Ovary (tissue), 9 donors: ENCODE results near the gene CDIP1. TPM values are rescaled to one million over a fixed set of nuclear protein-coding genes. Genes with fewer than 3 reads are reported as not detected.

Source experiments
- DNase-seq, 5 donors: peaks; one replicate each; pipeline ENCODE4 v3.0.0-alpha.2; 2019 to 2020
- H3K27ac ChIP-seq, 2 donors: fragments of 200-600 bp; one replicate each; pipeline versions ENCODE4 v1.5.1 to v1.8.0; 2019 to 2022
- H3K27me3 ChIP-seq: fragments of 200-600 bp; one replicate; pipeline ENCODE4 v1.8.0; 2022
- H3K36me3 ChIP-seq: fragments of 200-600 bp; sonication (generic); one replicate; pipeline ENCODE4 v1.5.1; 2019
- H3K4me1 ChIP-seq: one replicate; pipeline ENCODE4 v1.8.1; 2013; ENCODE audit warnings: mild to moderate bottlenecking, moderate library complexity; ENCODE audit not compliant: insufficient read depth
- H3K4me3 ChIP-seq: fragments of 200-600 bp; sonication (generic); one replicate; pipeline ENCODE4 v1.5.1; 2017
- H3K9me3 ChIP-seq, 2 donors: fragments of 200-600 bp in 1 of 2; sonication (generic) in 1 of 2; one replicate each; pipeline versions ENCODE4 v1.5.1 to v1.8.1; 2013 to 2019; ENCODE audit warnings: mild to moderate bottlenecking in 1 of 2, moderate library complexity in 1 of 2
- EP300 ChIP-seq: sonication (generic); formaldehyde crosslinking; IDR thresholded peaks from one replicate; pipeline ENCODE4 v1.6.1; 2017; ENCODE audit warnings: antibody characterized with exemption
- POLR2A ChIP-seq: fragments of 450-650 bp; IDR thresholded peaks from one replicate; pipeline ENCODE4 v1.6.1; 2017; ENCODE audit warnings: antibody characterized with exemption, mild to moderate bottlenecking, moderate library complexity
- WGBS, 3 donors: extraction: QIAGEN DNeasy Blood & Tissue Kit in 1 of 3; methylation state at CpG; one replicate each; pipeline versions ENCODE4 v1.1.5 to v1.1.7; 2013 to 2017; 5-methylcytosine and 5-hydroxymethylcytosine counted together
- intact Hi-C, 4 donors: fragments of 100-400 bp; cut with DNase I; formaldehyde crosslinking; loops; one replicate each; pipeline versions ENCODE4 v1.11.0 to v1.15.1; 2022 to 2023
- polyA plus RNA-seq, 2 donors: library from polyadenylated mRNA; stranded (reverse); fragments of 200-250 nt in 1 of 2; fragments of 350-450 nt in 1 of 2; fragmentation: Illumina TruSeq in 1 of 2; extraction: RNeasy Lipid Tissue Mini Kit (QIAGEN cat#74804) in 1 of 2; gene quantifications; one replicate each; pipeline ENCODE4 v1.2.3, GENCODE V29; 2013 to 2014
- total RNA-seq, 7 donors: library from RNA; depleted of rRNA in 2 of 7; stranded (reverse); fragments of >200 nt in 2 of 7; fragmentation: NEBNext Ultra II Directional in 3 of 7; extraction: Animal tissue kit (Norgen Biotek cat#: 25700) in 3 of 7; gene quantifications; one replicate each; pipeline versions ENCODE4 v1.1.0 to v1.2.4, GENCODE V29; 2016 to 2023
- TF ChIP-seq, protein P1 (sequence below), 3 donors: fragments of 450-650 bp in 2 of 3; fragments of 200-600 bp in 1 of 3; IDR thresholded peaks; one replicate each; pipeline versions ENCODE4 v1.5.1 to v1.8.0; 2016 to 2022; ENCODE audit warnings: antibody characterized with exemption in 3 of 3, mild to moderate bottlenecking in 1 of 3
- donor health status: DM: no; HTN: no; CAD: no; lungs with moderate emphysema.
- donor health status: DM: no; HTN: no; CAD: no.
- donor health status: Bipolar disorder and iron deficiency.
- donor health status: DM: yes; HTN: yes; CAD: no.
- donor health status: DM: no; HTN: no; CAD: no.
- donor health status: DM: yes; HTN: yes; CAD: no.

Gene CDIP1
- total and polyA plus RNA-seq, 9 donors = 14.6 to 55.1 (median 32.6) TPM

DNA sequence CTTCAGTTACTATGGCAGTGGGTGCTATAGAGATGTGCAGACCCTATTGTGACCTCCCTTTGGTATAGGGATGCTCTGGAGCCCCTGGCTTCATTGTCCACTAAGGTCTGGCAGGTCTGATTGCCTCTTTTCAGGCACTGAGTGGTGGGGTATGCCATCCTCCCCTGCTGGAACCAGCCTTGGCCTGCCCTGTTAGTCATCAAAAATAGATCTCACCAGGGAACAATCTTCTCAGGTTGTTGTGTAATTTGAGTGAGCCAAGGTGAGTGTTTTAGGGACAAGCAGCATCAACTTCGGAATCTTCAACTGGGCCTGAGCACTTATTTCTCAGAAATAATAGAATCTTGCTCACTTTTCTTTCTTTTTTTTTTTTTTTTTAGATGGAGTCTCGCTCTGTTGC is 42.8 kb downstream of the CDIP1 start:
- intact Hi-C loops = no loop called here
- 96 to 100% (median 96%) methylated on average over 2 of the region's 2 CpGs for WGBS, 3 donors
- TF ChIP-seq POLR2A = no peak
- TF ChIP-seq, protein P1, sequence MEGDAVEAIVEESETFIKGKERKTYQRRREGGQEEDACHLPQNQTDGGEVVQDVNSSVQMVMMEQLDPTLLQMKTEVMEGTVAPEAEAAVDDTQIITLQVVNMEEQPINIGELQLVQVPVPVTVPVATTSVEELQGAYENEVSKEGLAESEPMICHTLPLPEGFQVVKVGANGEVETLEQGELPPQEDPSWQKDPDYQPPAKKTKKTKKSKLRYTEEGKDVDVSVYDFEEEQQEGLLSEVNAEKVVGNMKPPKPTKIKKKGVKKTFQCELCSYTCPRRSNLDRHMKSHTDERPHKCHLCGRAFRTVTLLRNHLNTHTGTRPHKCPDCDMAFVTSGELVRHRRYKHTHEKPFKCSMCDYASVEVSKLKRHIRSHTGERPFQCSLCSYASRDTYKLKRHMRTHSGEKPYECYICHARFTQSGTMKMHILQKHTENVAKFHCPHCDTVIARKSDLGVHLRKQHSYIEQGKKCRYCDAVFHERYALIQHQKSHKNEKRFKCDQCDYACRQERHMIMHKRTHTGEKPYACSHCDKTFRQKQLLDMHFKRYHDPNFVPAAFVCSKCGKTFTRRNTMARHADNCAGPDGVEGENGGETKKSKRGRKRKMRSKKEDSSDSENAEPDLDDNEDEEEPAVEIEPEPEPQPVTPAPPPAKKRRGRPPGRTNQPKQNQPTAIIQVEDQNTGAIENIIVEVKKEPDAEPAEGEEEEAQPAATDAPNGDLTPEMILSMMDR (IDR thresholded peaks at IDR 0.05) = no peak
- TF ChIP-seq EP300 = no peak
- Histone ChIP-seq H3K27ac (no peak overlapping the region), H3K9me3 (no peaks in the 10 kb centered on the region), H3K36me3 (no peaks in the 10 kb centered on the region), H3K4me3 (no peak overlapping the region), H3K27me3 (no peaks in the 10 kb centered on the region), H3K4me1 (peaks cover 6% of the 10 kb centered on the region)
- no peak for DNase-seq

GRCh38 chr16:4494746-4495490 is 43.7 kb downstream of the CDIP1 start:
- H3K4me1 ChIP-seq = no peaks in the 10 kb centered on the region
- H3K27me3 ChIP-seq = no peaks in the 10 kb centered on the region
- intact Hi-C loops = no loop called here
- WGBS, 3 donors = 79 to 84% (median 84%) methylated on average over 6 of the region's 6 CpGs
- no peak overlapping the region for H3K27ac ChIP-seq
- H3K9me3 ChIP-seq = no peaks in the 10 kb centered on the region
- no peak overlapping the region for H3K4me3 ChIP-seq
- TF ChIP-seq, protein P1 (IDR thresholded peaks at IDR 0.05) = no peak
- TF ChIP-seq POLR2A = no peak
- no peak for TF ChIP-seq EP300
- no peak for DNase-seq
- H3K36me3 ChIP-seq = no peaks in the 10 kb centered on the region

DNA sequence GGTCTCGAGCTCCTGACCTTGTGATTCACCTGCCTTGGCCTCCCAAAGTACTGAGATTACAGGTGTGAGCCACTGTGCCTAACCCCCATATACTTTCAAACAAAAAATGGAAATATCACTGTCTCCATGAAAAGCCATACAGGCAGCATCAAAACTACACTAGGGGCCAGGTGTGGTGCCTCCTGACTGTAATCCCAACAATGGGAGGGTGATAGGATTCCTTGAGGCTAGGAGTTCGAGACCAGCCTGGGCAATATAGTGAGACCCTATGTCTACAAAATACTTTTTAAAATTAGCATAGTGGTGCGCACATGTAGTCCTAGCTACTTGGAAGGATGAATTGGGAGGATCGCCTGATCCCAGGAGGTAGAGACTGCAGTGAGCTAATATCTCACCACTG is 46.7 kb downstream of the CDIP1 start:
- Histone ChIP-seq H3K9me3 (no peaks in the 10 kb centered on the region), H3K27ac (no peak overlapping the region), H3K4me3 (no peak overlapping the region), H3K4me1 (no peaks in the 10 kb centered on the region), H3K27me3 (no peaks in the 10 kb centered on the region), H3K36me3 (no peaks in the 10 kb centered on the region)
- intact Hi-C loops = no loop called here
- no peak for TF ChIP-seq EP300
- no peak for TF ChIP-seq POLR2A
- TF ChIP-seq, protein P1 (IDR thresholded peaks at IDR 0.05) = no peak
- no peak for DNase-seq
- WGBS, 3 donors = 95 to 100% (median 98%) methylated on average over 4 of the region's 4 CpGs

DNA sequence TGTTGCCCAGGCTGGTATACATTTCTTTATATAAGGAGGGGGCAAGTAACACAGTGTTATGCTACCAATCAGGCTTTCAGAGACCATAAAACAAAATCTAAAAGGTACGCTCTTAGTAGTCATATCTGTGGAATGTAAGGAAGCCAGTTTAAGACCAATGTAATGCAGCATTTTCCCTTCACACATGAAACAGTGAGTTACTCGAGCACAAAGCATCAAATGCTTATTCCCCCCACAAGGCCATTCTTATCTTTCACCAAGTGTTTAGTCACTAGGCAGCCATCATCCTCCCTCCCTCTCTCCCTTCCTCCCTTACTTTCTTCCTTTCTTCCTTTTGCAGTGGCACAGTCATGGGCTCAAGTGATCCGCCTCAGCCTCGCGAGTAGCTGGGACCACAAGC is 49.5 kb downstream of the CDIP1 start:
- no peak for TF ChIP-seq EP300
- TF ChIP-seq, protein P1 (IDR thresholded peaks at IDR 0.05) = no peak
- TF ChIP-seq POLR2A = no peak
- intact Hi-C loops = loop anchor here in 1 of 4 donors (5.0 kb wide), 1 partner anchor 1327 kb away; no protein-coding TSS in a partner anchor
- no peaks in the 10 kb centered on the region for H3K36me3 ChIP-seq

More for the DNA sequence above, 49.5 kb downstream of the CDIP1 start:
- Histone ChIP-seq H3K27ac (no peak overlapping the region), H3K4me3 (no peak overlapping the region), H3K4me1 (no peaks in the 10 kb centered on the region), H3K9me3 (no peaks in the 10 kb centered on the region), H3K27me3 (no peaks in the 10 kb centered on the region)
- WGBS, 3 donors = 61 to 74% (median 74%) methylated on average over 5 of the region's 5 CpGs
- no peak for DNase-seq
